Activated CD4-positive, alpha-beta T cell treated with anti-CD3 and anti-CD28 coated beads for 36 hours (primary cell): ENCODE results near the gene STEAP1. TPM values are rescaled to one million over a fixed set of nuclear protein-coding genes. Genes with fewer than 3 reads are reported as not detected.

ENCODE experiments used
- ATAC-seq: fragments of 200-7000 bp; cut with Tn5 transposase; one replicate; pipeline ENCODE4 v1.10.0; 2021; ENCODE audit warnings: mild to moderate bottlenecking, moderate library complexity
- CTCF ChIA-PET: fragments of 350-600 bp; sonication (Branson Sonifier 250); formaldehyde crosslinking; loops from one replicate; lab custom pipeline; 2021; ENCODE audit warnings: antibody characterized with exemption; lab: Charles Lee
- POLR2A ChIA-PET: fragments of 350-600 bp; sonication (Branson Sonifier 250); formaldehyde crosslinking; loops from one replicate; lab custom pipeline; 2021; ENCODE audit warnings: antibody characterized with exemption, inconsistent platforms; lab: Charles Lee
- DNase-seq: peaks from one replicate; pipeline ENCODE4 v3.0.0-alpha.2; 2020
- H3K27ac Mint-ChIP-seq: one replicate; pipeline ENCODE4 v1.8.0; 2021; ENCODE audit warnings: mixed read lengths
- H3K27me3 Mint-ChIP-seq: one replicate; pipeline ENCODE4 v1.8.0; 2021; ENCODE audit warnings: mixed read lengths
- H3K36me3 Mint-ChIP-seq: one replicate; pipeline ENCODE4 v1.8.0; 2021; ENCODE audit warnings: low read depth, mixed read lengths
- H3K4me1 Mint-ChIP-seq: one replicate; pipeline ENCODE4 v1.8.0; 2021; ENCODE audit warnings: mixed read lengths
- H3K4me3 Mint-ChIP-seq: one replicate; pipeline ENCODE4 v1.8.0; 2021; ENCODE audit warnings: mild to moderate bottlenecking, moderate library complexity, mixed read lengths
- H3K9me3 Mint-ChIP-seq: one replicate; pipeline ENCODE4 v1.8.0; 2021; ENCODE audit warnings: low read depth, mixed read lengths
- intact Hi-C, 2 experiments: fragments of 100-400 bp; cut with DNase I in 1 of 2; cut with micrococcal nuclease in 1 of 2; formaldehyde crosslinking; loops; one replicate each; pipeline versions ENCODE4 v1.14.2 to v1.15.1; 2022 to 2024; cut with DNase I, micrococcal nuclease
- total RNA-seq, 2 experiments: library from RNA; stranded (reverse); gene quantifications; one replicate each; pipeline ENCODE4 v1.2.3, GENCODE V29; 2021

STEAP1 gene
- total RNA-seq, 2 experiments from 2014 or later, result 0.32 to 0.69 TPM

DNA sequence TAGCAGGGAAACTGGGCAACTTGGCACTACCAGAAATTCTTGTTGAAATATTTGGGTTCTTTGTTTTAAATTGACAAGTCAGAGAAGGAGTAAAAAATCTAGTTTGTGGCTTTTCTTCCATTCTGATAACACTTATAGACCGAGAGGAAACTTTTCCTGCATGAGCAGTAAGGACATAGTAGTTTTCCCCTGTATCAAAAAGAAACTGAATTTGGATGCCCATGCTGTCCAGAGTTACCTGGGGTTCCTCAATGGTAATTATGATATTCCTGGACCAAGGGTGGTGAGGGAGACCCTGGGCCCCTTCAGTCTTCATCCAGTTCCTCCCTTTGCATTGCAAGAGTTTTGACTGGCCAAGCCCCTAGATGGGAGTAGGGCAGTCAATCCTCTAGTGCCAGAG lies 37.4 kb downstream of the STEAP1 start:
- Mint-ChIP-seq H3K36me3 (no peaks in the 10 kb centered on the region), H3K4me1 (no peaks in the 10 kb centered on the region), H3K27ac (no peak overlapping the region), H3K9me3 (peaks cover 5% of the 10 kb centered on the region), H3K27me3 (no peaks in the 10 kb centered on the region), H3K4me3 (no peak overlapping the region)
- POLR2A ChIA-PET, result no interaction called here
- CTCF ChIA-PET, result interaction anchor here (0.6 to 1.5 kb wide), 2 partner anchors 19 to 79 kb away, joined by 3 read pairs; no protein-coding TSS in a partner anchor
- intact Hi-C loops, result no loop called here
- DNase-seq, result no peak
- ATAC-seq, result no peak

DNA sequence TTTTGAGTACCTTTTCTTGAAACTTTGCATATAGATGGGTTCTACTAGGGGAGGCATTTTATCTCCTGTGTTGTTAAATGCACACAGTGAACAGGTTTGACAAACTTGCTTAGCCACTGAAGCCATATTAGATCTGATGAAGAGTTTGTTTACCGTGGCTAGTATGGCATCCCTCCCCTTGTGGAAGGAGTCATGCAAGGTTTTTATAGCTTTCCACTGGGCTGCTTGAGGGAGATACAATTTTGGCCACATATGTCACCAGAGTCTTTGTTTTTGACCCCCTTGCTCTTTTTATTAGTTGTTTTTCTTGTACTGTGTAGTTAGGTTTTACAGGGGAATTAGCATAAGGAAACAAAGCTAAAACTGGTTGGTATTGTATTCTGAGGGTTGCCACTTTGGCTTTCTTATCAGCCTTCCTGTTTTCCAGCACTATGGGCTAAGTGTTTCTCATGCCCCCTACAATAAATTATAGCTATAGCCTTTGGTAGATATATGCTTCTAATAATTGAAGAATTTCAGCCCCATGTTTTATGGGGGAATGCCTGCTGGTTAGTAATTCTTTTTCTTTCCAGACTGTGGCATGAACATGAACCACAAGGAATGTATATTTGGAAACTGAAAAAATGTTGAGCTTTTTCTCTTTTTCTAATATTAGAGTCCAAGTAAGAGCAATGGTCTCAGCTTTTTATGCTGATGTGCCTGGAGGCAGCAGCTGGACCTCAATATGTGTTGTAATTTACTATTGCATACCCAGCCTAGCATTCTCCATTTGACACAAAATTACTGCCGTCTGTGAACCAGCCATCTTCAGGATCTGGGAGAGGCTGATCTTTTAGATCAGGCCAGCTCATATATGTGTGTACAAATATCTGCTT lies 38.8 kb downstream of the STEAP1 start:
- DNase-seq (no peak), ATAC-seq (no peak)
- no peak overlapping the region for H3K27ac Mint-ChIP-seq
- intact Hi-C loops, result no loop called here
- H3K36me3 Mint-ChIP-seq, result no peaks in the 10 kb centered on the region
- H3K9me3 Mint-ChIP-seq, result peaks cover 5% of the 10 kb centered on the region
- no peaks in the 10 kb centered on the region for H3K27me3 Mint-ChIP-seq
- CTCF ChIA-PET, result interaction anchor here (1.3 kb wide), 1 partner anchor 14 kb away, joined by 3 read pairs; no protein-coding TSS in a partner anchor
- POLR2A ChIA-PET, result no interaction called here
- H3K4me1 Mint-ChIP-seq, result no peaks in the 10 kb centered on the region
- H3K4me3 Mint-ChIP-seq, result no peak overlapping the region

DNA sequence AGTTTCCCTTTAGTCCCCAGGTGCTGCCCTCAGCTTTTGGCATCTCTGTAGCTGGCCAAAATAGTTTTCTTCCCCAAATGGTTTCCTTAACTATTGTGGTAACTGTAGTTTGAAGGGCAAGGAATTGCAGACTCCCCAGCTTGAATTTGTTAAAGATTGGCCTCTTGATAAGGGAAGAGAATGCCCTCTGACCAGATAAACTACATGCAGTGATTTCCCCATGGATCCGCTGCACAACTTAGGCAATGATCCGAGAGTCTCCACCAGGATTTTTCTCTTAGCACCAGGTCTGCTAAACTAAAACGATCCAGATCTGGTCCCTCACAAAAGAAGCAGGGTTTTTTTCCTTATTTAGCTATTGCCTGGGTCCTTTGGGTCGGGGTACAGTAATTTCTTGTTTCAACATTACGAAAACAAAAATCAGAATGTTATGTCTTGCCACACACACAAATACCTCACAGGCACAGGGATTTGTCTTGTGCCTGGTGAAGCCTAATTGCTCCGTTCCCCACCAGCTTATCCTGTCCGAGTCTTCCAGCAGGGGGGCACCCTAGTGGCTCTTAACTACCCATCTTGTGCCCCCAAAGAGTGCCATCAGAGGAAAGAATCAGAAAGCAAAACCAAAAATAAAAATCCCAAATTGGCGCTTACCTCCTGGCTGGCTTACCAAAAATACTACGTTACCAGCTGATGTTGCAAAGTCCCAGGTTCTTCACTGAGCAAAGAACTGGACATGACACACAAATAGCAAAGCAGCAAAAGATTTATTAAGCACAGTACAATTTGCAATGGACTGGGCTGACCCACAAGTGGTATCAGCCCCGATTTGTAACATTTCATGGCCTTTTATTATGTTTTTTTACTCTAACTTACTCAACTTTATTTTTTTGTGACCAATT lies 40.9 kb downstream of the STEAP1 start:
- Mint-ChIP-seq H3K27ac (no peak overlapping the region), H3K27me3 (no peaks in the 10 kb centered on the region), H3K9me3 (peaks cover 5% of the 10 kb centered on the region), H3K4me3 (no peak overlapping the region), H3K4me1 (no peaks in the 10 kb centered on the region), H3K36me3 (no peaks in the 10 kb centered on the region)
- POLR2A ChIA-PET, result no interaction called here
- CTCF ChIA-PET, result interaction anchor here (0.7 to 1.3 kb wide), 2 partner anchors 11 to 638 kb away, joined by 3 read pairs; no protein-coding TSS in a partner anchor
- DNase-seq (no peak), ATAC-seq (no peak)
- intact Hi-C loops, result no loop called here

DNA sequence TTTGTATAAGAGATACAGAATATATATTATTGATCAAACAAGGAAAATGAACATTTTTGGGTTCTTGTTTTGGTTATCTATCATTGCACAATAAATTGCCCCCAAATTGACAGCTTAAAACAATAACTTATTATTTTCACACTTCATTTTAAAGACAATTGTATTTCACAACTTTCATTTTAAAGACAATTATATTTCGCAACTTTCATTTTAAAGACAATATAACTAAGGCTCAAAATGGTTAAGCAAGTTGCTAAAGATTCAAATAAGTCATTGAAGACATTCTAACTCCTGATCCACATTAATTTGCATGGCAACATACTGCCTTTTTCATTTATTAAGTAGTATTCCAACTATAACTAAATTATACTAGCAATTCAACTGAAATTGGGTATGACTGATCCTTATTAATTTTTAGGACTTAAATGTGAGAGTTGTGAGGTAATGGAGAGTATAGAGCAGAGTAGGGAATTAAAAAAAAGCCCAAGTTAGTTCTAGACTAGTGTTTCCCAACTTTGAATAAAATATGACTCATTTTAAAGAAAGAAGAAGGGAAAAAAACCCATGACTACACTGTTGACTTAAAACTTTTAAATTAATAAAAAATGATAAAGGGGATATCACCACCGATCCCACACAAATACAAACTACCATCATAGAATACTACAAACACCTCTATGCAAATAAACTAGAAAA lies 47.4 kb downstream of the STEAP1 start:
- no peaks in the 10 kb centered on the region for H3K9me3 Mint-ChIP-seq
- ATAC-seq (no peak), DNase-seq (no peak)
- H3K4me3 Mint-ChIP-seq, result no peak overlapping the region
- CTCF ChIA-PET, result no interaction called here
- H3K4me1 Mint-ChIP-seq, result no peaks in the 10 kb centered on the region
- H3K36me3 Mint-ChIP-seq, result no peaks in the 10 kb centered on the region
- POLR2A ChIA-PET, result no interaction called here
- H3K27ac Mint-ChIP-seq, result no peak overlapping the region
- intact Hi-C loops, result no loop called here
- H3K27me3 Mint-ChIP-seq, result no peaks in the 10 kb centered on the region

DNA sequence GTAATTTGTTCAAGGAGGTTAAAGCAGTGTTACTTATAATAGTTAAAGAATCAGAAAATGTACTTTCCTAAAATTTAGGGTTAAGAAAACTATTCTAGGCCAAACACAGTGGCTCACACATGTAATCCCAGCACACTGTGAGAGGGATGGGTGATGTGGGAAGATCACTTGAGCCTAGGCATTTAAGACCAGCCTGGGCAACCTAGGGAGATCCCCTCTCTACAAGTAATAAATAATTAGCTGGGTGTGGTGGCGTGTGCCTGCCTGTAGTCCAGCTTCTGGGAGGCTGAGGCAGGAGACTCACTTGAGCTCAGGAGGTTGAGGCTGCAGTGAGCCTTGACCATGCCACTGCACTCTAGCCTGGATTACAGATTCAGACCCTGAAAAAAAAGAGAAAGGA lies 53.7 kb downstream of the STEAP1 start:
- Mint-ChIP-seq H3K4me3 (no peak overlapping the region), H3K27ac (no peak overlapping the region), H3K9me3 (no peaks in the 10 kb centered on the region), H3K27me3 (peaks cover 18% of the 10 kb centered on the region), H3K36me3 (no peaks in the 10 kb centered on the region), H3K4me1 (peaks cover 5% of the 10 kb centered on the region)
- ATAC-seq, result no peak
- no peak for DNase-seq
- POLR2A ChIA-PET, result no interaction called here
- CTCF ChIA-PET, result interaction anchor here (1.2 kb wide), 1 partner anchor 14 kb away, joined by 3 read pairs; no protein-coding TSS in a partner anchor
- intact Hi-C loops, result loop anchor here in 1 of 2 experiments (1.0 kb wide), 1 partner anchor 9 kb away; no protein-coding TSS in a partner anchor

DNA sequence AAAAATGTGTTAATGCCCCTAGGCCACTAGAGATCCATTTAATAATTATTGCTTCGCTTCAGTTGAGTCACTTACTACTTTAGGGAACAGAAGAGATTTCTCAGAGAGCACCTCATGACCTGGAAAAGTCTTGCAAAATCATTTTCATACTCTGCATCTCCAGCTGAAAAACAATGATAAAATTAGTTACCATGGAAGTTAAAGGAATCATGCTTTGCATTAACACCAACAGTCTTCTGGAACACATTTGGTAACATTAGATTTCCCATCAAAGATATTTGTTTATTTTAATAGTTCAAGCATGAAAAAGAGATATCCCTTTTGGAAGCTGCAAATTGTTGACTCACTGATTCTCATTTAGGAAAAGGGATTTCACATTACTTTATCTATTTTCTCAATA lies 55.5 kb downstream of the STEAP1 start:
- ChIA-PET CTCF (interaction anchor here (0.6 kb wide), 1 partner anchor 15 kb away, joined by 4 read pairs; no protein-coding TSS in a partner anchor), POLR2A (no interaction called here)
- Mint-ChIP-seq H3K27ac (no peak overlapping the region), H3K27me3 (peaks cover 18% of the 10 kb centered on the region), H3K4me3 (no peak overlapping the region), H3K9me3 (no peaks in the 10 kb centered on the region), H3K4me1 (peaks cover 5% of the 10 kb centered on the region), H3K36me3 (no peaks in the 10 kb centered on the region)
- DNase-seq (no peak), ATAC-seq (no peak)
- intact Hi-C loops, result no loop called here

DNA sequence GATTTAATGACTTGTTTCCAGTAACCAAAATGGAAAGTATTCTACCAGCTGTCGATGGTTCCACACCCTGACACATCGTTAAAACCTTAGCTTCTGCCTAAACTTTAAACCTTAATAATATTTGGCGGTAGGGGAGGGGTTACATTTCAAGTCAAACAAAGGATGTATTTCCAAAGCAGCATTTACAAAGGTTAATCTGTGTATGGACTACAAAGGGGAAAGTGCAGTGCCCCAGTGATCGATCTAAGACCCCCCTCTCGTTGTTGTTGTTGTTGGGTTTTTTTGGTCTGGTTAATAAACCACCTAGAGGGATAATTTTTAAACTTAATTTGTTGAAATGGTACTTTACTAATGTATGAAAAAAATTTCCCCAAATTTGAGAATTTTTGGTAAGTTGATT lies 56.2 kb downstream of the STEAP1 start:
- CTCF ChIA-PET, result interaction anchor here (0.6 to 1.4 kb wide), 2 partner anchors 14 to 44 kb away, joined by 4 to 5 read pairs; no protein-coding TSS in a partner anchor
- DNase-seq (no peak), ATAC-seq (no peak)
- Mint-ChIP-seq H3K4me3 (no peak overlapping the region), H3K27ac (no peak overlapping the region), H3K4me1 (peaks cover 5% of the 10 kb centered on the region), H3K27me3 (peaks cover 18% of the 10 kb centered on the region), H3K9me3 (no peaks in the 10 kb centered on the region), H3K36me3 (no peaks in the 10 kb centered on the region)
- POLR2A ChIA-PET, result no interaction called here
- intact Hi-C loops, result no loop called here

DNA sequence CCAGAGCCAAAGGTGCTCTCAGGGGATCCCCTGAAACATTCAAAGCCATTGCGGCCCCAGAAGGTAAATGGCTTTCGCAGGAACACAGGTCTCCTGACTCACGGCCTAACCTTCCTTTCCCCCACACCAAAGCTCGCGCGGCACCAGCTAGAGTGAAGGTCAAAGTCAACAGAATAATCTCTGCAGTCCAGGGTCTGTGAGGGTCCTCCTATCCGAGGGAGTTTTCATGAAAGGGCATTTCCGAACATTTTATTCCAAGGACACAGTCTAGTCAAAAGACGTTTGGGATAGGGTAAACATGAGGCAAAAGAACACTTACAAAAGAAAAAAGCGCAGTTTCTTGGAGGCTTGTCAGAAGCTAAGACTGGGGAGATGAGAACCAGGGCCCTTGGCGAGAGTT lies 56.7 kb downstream of the STEAP1 start:
- intact Hi-C loops, result no loop called here
- no peaks in the 10 kb centered on the region for H3K9me3 Mint-ChIP-seq
- ATAC-seq (no peak), DNase-seq (no peak)
- POLR2A ChIA-PET, result no interaction called here
- no peak overlapping the region for H3K4me3 Mint-ChIP-seq
- H3K27me3 Mint-ChIP-seq, result peaks cover 18% of the 10 kb centered on the region
- H3K4me1 Mint-ChIP-seq, result peaks cover 5% of the 10 kb centered on the region
- CTCF ChIA-PET, result interaction anchor here (1.1 to 1.5 kb wide), 5 partner anchors 11 to 57 kb away, joined by 3 to 6 read pairs (median 4); partner anchors contain the start of gene STEAP1
- H3K27ac Mint-ChIP-seq, result no peak overlapping the region
- no peaks in the 10 kb centered on the region for H3K36me3 Mint-ChIP-seq

DNA sequence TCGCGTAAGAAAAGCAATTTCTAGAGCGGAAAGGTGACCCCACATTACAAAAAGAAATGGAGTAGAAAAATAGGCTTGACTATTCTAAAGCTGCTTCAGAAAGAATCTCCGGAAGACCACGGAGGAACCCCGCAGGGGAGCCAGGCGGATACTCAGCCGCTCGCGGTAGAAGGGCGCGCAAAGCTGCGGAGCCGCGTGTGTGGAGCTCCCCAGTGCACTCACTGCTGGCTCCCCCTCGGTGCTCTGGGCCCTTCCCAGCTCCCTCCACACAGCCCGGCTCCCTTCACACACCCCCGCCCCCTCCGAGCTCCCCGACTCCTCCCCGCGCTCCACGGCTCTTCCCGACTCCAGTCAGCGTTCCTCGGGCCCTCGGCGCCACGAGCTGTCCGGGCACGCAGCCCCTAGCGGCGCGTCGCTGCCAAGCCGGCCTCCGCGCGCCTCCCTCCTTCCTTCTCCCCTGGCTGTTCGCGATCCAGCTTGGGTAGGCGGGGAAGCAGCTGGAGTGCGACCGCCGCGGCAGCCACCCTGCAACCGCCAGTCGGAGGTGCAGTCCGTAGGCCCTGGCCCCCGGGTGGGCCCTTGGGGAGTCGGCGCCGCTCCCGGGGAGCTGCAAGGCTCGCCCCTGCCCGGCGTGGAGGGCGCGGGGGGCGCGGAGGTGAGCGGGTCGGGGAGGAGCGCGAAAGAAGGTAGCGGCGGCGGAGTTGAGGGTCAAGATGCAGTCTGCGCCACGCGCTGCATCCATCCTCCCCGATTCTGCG lies 57.3 kb downstream of the STEAP1 start, which contains the start of gene STEAP2:
STEAP2 (plus strand) TSS at position 350 of the 758 bp plus-strand sequence. CDS start 13,343 bp downstream, outside the sequence.
- ChIA-PET POLR2A (no interaction called here), CTCF (interaction anchor here (0.6 to 1.5 kb wide), 7 partner anchors 12 to 57 kb away, joined by 3 to 6 read pairs (median 3); partner anchors contain the start of gene STEAP1)
- no peaks in the 10 kb centered on the region for H3K9me3 Mint-ChIP-seq
- peaks cover 21% of the 10 kb centered on the region for H3K27me3 Mint-ChIP-seq
- H3K4me3 Mint-ChIP-seq, result peak within 1 kb of the TSS; percentile 20
- no peak within 1 kb of the TSS for H3K27ac Mint-ChIP-seq
- no peaks in the 10 kb centered on the region for H3K36me3 Mint-ChIP-seq
- peak; percentile 87 for ATAC-seq
- DNase-seq, result peak; percentile 64
- peaks cover 5% of the 10 kb centered on the region for H3K4me1 Mint-ChIP-seq
- intact Hi-C loops, result no loop called here

DNA sequence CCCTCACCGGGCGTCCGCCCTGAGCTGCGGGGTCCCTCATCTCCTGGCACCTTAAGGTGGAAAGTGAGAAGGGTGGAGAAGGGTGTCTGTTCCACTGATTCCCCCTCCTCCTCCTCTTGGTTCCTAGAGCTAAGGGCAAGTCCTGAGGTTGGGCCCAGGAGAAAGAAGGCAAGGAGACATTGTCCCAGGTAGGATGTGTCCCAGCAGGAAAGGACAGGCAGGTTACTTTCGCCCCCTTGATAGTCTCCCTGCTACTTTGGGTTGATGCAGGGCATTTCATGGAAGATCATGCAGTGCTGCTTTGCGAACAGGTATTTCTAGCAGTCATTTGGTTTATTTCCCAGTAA lies 57.9 kb downstream of the STEAP1 start:
- Mint-ChIP-seq H3K27ac (no peak overlapping the region), H3K4me1 (peaks cover 5% of the 10 kb centered on the region), H3K9me3 (no peaks in the 10 kb centered on the region), H3K36me3 (no peaks in the 10 kb centered on the region), H3K4me3 (no peak overlapping the region), H3K27me3 (peaks cover 22% of the 10 kb centered on the region)
- ATAC-seq (no peak), DNase-seq (no peak)
- POLR2A ChIA-PET, result no interaction called here
- CTCF ChIA-PET, result interaction anchor here (0.6 to 1.5 kb wide), 5 partner anchors 12 to 39 kb away, joined by 3 to 6 read pairs (median 3); no protein-coding TSS in a partner anchor
- intact Hi-C loops, result no loop called here
